Measurements from ENCODE around the gene PXDC1.

Gene PXDC1

GRCh38 chr6:3726421-3726820 lies 25.1 kb downstream of the PXDC1 start:
- TF ChIP-seq CTCF (conservative IDR thresholded peaks at IDR 0.05; ENCODE audit: low read depth, low read length), result no peak
- H3K4me3 ChIP-seq (ENCODE audit: low read length), result no peak overlapping the region
- DNase-seq (ENCODE audit: low read depth), result no peak

- DNase-seq (ENCODE audit: low read depth), result no peak
- no peak for TF ChIP-seq CTCF (conservative IDR thresholded peaks at IDR 0.05; ENCODE audit: low read depth, low read length)
Observed at GRCh38 chr6:3725145-3726047, 26.1 kb downstream of the PXDC1 start.

GRCh38 chr6:3724451-3725144 lies 26.9 kb downstream of the PXDC1 start:
- no peak for DNase-seq (ENCODE audit: low read depth)
- TF ChIP-seq CTCF (conservative IDR thresholded peaks at IDR 0.05; ENCODE audit: low read depth, low read length), result no peak

More at GRCh38 chr6:3725145-3726047, 26.1 kb downstream of the PXDC1 start:
- no peak overlapping the region for H3K4me3 ChIP-seq (ENCODE audit: low read length)

GRCh38 chr6:3723966-3724365 lies 27.5 kb downstream of the PXDC1 start:
- no peak for DNase-seq (ENCODE audit: low read depth)
- no peak for TF ChIP-seq CTCF (conservative IDR thresholded peaks at IDR 0.05; ENCODE audit: low read depth, low read length)
- H3K4me3 ChIP-seq (ENCODE audit: low read length), result no peak overlapping the region

More at GRCh38 chr6:3724451-3725144, 26.9 kb downstream of the PXDC1 start:
- no peak overlapping the region for H3K4me3 ChIP-seq (ENCODE audit: low read length)

- no peak overlapping the region for H3K4me3 ChIP-seq (ENCODE audit: low read length)
- DNase-seq (ENCODE audit: low read depth), result no peak
- TF ChIP-seq CTCF (conservative IDR thresholded peaks at IDR 0.05; ENCODE audit: low read depth, low read length), result no peak
Observed at GRCh38 chr6:3723251-3723650, 28.3 kb downstream of the PXDC1 start.

- no peak for TF ChIP-seq CTCF (conservative IDR thresholded peaks at IDR 0.05; ENCODE audit: low read depth, low read length)
- no peak overlapping the region for H3K4me3 ChIP-seq (ENCODE audit: low read length)
- DNase-seq (ENCODE audit: low read depth), result no peak
Observed at GRCh38 chr6:3722785-3723184, 28.7 kb downstream of the PXDC1 start.
